Suppressor macrophage treated with lipopolysaccharide for 4 hours (primary cell): ENCODE data around the gene DYNC1LI1.
"Not testable (repeated sequence)": the region's sequence is repeated elsewhere in the genome, so short reads cannot be mapped to it uniquely, and the experiment has no call there.

Source experiments
- DNase-seq: peaks from one replicate; pipeline ENCODE4 v3.0.0-alpha.2; 2020

DYNC1LI1 gene

DNA sequence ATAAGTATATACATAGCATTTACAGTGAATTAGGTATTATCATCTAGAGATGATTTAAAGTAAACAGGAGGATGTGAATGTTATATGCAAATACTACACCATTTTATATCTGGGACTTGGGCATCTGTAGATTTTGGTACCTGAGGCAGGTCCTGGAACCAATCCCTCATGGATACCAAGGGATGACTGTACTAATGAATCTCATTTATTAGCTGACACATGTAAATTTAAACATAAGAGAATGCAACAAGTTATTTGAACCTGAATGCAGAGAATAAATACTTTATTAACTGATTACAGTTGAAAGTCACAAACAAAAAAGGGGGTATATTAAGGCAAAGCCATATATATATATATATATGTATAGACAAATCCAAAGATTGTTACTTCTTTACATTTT, 44.9 kb downstream of the DYNC1LI1 start:
- DNase-seq = no peak

DNA sequence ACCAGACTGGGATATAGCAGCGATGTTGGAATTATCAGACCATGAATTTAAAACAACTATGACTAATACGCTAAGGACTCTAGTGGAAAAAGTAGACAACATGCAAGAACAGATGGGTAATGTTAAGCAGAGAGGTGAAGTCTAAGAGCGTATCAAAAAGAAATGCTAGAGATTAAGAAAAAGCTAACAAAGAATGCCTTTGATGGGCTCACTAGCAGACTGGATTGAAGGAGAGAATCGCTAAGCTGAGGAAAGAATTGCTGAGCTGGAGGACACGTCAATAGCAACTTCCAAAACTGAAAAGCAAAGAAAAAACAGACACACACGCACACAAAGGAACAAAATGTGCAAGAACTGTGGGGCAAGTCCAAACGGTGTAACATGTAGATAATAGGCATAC, 48.0 kb downstream of the DYNC1LI1 start:
- no peak for DNase-seq

DNA sequence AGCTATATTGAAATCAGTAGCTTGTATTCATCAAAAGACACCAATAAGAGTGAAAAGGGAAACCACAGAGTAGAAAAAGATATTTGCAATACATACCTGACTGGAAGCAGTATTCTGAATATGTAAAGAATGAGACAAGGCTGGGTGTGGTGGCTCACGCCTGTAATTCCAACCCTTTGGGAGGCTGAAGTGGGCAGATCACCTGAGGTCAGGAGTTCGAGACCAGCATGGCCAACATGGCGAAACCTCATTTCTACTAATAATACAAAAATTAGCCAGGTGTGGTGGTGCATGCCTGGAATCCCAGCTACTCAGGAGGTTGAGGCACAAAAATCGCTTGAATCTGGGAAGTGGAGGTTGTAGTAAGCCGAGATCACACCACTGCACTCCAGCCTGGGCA, 51.7 kb downstream of the DYNC1LI1 start:
- DNase-seq = not testable (repeated sequence)

DNA sequence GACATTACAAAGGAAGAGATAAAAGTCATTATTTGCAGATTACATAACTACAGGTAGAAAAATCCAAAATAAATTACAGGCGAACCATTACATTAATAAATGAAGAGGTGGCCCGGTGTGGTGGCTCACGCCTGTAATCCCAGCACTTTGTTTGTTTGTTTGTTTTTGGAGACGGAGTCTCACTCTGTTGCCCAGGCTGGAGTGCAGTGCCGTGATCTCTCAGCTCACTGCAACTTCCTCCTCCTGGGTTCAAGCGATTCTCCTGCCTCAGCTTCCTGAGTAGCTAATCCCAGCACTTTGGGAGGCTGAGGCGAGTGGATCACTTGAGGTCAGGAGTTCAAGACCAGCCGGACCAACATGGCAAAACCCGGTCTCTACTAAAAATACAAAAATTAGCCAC, 53.9 kb downstream of the DYNC1LI1 start:
- not testable (repeated sequence) for DNase-seq

DNA sequence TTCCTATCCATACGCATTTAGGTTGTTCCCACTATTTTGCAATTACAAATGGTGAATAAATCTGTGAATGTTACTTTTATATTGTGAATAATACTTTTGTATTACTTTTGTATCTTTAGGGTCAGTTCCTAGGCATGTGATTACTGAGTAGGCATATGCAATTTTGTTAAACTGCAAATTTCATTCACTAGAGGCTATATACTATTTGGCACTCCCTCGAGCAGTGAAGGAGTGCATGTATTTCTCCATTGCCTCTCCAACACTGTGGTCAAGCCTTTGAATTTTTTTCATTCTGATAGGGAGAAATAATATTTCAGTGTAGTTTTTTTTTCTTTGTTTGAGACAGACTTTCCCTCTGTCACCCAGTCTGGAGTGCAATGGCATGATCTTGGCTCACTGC, 59.7 kb downstream of the DYNC1LI1 start:
- DNase-seq = no peak

DNA sequence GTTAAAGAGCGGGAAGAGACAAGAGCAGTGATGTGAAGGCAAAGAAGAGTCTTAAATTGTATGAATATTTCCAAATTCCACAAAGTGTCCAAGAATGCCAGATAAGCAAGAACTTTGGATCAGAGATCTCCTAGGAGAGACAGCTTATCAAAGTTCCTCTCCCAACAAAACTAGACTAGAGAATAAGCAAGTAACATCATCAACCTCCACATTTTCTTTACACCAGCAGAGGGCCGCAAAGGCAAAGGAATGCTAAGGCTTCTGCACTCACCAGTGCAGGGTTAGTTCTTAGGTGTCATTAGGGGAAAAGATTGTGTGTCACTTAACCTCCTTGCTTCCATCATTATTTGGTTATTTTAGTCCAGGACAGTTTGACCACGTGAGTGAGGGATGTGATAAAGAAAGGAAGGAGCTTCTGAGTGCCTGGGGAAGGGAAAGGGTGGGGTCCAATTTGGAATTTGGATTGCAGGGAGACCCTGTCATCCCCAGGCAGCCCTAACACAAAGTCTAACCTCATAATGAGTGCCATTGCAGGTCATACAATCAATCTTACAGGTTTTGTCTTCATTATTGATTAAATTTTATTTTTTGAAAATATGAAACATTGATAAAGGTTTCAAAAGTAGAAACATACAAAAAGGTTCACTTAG, 60.5 kb downstream of the DYNC1LI1 start:
- DNase-seq = peak; percentile 78

DNA sequence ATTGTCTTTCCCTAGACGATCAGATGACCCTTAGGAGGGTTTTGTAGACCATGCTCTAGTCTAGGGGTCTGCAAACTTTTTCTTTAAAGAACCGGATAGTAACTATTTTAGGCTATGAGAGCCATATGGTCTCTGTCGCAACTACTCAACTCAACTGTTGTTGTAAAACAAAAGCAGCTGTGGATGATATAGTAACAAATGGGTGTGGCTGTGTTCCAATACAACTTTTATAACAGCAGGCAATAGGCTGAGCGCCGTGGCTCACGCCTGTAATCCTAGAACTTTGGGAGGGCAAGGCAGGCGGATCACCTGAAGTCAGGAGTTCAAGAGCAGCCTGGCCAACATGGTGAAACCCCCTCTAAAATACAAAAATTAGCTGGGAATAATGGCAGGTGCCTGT, 61.9 kb downstream of the DYNC1LI1 start:
- DNase-seq = no peak

DNA sequence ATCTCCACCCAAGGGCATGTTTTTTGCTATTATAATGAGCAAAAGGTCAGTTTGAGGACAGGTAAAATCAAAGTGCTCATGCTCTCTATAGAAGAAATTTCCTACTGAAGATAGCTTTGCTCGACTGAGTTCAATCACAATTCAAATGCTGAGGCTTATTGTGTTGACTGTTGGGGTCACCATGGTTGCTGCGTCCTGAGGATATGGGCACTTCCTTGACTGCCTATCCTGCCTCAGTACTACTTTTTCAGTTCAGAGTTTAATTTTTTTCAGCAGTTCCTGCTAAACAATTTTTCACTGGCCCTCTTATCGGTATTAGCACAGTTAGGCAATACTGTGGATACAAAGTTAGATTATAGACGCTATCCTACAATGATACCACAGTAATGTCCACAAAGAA, 64.2 kb downstream of the DYNC1LI1 start:
- DNase-seq = no peak

DNA sequence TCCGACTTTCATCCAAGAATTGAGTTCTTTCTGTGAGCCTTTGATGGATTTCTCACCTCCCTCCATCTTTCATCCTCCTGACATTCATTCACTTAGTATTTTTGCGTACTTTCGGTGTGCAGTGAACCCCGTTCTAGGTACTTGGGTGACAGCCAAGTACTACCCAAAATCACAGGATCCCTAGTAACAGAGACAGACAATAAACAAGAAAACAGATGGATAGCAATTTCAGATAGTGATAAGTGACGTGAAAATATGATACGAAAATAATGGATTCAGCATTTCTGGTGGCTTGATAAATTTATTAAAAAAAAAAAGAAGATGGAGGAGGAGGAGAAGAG, 67.7 kb downstream of the DYNC1LI1 start:
- DNase-seq = no peak

DNA sequence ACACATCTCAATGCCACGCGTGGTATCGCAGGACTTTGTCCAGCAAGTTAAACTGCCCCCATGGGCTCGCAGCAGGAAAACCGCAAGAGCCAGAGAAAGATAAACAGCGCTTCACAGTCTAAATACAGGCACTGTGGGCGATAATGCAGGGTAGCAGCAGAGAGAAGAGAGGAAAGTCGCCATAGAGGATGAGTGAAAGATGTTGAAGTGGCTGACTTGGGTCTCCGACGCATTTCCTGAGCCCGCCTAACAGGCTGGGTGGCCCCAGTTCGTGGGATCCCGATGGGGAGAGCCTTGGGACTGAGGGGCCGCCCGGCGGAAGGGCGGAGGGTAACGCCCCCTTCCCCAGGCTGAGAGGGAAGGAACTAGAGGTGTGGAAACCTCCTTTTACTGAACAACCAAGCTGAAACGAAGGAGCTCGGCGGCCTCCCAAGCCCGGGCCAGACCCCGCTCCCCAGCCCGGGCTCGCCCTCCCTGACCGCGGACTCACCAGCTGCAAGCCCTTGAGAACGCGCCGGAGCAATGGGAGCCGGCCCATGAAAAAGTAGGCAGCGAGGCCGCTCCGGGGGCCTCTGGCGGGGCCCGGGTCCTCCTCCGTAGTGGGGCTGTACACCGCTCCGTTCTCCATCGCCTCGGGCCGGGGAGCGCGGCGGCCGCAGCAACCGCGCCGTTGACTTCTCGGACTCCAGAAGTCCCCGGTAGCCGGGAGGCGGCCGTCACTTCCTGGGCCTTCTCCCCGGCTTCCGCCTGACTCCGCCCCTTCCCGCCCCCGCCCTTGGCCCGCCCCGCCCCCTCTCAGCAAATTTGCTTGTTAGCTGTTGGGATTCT, 68.3 kb downstream of the DYNC1LI1 start, which contains the start of gene CMTM6:
Gene CMTM6 (minus strand): TSS at position 735 of the 828 bp plus-strand sequence. CDS start 107 bp downstream, at position 628.
- DNase-seq = peak; percentile 90

DNA sequence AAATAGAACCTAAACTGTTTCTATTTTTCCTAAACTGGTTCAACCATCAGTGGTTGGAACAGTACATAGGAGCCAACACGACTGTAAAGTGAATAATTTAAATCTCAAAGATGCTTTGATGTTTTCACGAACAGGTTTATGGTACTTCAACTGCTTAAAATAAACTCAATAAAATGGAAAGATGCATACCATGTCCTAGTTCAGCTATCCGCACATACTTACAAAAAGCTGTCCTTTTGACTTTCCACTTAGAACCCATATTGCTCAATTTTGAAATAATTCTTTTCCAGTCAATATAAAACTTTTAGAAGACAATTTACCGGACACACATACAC, 68.9 kb downstream of the DYNC1LI1 start:
- DNase-seq = no peak

DNA sequence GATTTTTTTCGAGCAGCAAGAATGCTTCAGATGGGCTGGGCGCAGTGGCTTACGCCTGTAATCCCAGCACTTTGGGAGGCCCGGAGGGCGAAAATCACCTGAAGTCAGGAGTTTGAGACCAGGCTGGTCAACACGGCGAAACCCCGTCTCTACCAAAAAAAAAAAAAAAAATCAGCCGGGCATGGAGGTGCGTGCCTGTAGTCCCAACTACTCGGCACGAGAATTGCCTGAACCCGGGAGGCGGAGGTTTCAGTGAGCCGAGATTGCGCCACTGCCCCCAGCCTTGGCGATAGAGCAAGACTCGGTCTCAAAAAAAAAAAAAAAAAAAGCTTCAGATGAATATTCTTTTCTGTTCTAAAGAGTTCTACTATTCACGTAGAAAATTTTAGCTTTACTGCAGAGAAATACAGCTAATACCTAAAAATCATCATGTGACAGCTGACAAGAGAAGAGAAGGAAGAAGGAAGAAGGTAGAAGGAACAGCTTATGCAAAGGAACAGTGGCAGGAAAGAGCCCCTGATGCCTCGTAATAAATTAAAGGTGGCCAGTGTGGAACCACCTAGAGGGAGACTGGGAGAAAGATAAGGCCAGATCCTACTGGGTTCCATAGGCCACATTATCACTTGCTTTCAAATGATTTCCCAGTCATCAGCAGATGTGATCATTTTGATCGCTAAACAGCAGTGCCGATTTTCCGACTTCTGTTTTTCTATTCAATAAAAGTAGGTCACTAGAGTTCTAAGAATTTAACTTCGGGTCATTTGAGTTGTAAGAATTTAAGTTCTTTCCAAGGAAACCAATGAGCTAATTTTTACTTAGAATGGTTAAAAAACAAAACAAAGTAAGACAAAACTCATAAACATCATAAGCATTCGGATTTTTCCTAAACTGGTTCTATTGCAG, 69.5 kb downstream of the DYNC1LI1 start:
- peak; percentile 47 for DNase-seq

DNA sequence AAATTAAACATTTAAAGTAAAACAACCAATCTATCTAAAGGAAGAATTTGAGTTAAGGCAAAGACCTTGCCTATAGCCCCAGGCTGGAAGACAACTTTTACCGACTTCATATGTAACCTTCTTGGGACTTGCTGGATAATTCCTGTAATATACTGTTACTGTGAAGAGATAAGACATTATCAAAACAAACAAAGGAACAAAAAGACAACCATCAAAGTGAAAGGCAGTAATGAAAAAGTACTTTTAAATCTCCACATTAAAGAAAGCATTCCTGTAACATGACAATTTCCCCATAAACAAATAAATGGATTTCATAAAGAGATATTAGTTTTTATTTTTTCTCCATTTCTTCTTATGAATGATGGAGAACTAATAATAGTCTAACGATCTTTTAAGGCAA, 70.4 kb downstream of the DYNC1LI1 start:
- no peak for DNase-seq

DNA sequence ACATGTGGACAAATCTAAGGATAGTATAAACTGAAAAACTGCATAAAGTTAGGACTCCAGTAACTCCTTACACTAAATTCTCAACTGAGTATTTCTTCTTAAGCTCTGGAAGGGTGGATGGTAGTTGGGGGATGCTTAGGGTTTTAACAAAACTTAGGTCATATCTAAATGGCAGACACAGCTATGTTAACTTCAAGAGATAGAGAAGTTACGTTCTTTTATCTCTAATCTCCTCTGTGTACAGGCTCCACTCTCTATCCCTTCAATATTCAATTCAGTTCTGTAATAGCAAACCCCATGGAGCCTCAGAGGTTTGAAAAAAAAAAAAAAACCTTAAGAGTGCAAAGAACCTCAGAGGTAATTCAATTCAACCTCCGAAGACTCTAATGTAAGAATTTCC, 71.1 kb downstream of the DYNC1LI1 start:
- no peak for DNase-seq

DNA sequence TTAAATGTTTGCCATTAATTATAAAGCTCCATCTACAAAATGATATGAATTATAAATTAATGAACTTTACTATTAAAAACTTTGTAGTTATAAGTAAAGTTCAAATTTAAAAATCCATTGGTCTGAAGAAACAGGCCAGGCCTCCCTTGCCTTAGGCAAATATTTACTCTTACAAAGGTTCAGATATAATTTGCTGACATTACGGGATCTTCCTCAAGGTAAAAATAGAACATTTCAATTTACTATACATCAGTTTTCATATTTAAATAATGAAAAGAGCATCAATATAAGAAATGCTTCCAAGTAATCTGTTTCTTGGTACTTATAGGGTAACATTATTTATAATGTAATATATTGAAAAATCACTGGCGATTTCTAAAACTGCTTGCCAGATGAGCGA, 71.7 kb downstream of the DYNC1LI1 start:
- DNase-seq = no peak

DNA sequence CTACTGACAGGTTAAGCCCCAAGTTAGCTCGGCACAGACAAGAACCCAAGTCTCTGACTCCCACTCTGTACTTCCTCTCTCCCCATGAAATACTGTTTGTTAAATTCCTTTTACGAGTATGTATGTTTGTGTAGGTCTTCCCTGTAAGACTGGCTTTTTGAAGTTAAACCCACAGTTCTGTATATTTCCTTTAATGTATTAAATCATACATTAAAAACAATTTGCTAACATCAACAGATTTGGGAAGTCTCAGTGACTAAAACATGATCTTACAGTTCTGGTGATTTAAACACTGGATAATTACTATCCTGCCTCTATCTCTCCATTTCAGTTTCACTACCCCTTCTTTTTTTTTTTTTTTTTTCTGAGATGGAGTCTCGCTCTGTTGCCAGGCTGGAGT, 72.4 kb downstream of the DYNC1LI1 start:
- peak; percentile 71 for DNase-seq

DNA sequence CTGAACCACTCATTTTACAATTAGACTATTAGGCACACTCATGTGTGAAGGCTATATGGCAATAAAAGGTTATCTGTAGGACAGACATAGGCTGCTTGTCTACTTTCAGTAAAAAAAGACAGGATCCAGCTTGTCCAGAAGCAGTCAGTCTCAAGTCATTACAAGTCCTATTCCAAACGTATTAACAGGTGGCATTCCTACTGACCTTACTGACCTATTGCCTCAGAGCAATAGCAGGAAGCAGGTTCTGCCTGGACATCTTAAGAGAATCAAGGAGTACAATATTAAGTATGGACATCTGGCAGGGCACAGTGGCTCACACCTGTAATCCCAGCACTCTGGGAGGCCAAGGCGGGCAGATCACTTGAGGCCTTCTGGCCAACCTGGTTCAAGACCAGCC, 75.0 kb downstream of the DYNC1LI1 start:
- no peak for DNase-seq

DNA sequence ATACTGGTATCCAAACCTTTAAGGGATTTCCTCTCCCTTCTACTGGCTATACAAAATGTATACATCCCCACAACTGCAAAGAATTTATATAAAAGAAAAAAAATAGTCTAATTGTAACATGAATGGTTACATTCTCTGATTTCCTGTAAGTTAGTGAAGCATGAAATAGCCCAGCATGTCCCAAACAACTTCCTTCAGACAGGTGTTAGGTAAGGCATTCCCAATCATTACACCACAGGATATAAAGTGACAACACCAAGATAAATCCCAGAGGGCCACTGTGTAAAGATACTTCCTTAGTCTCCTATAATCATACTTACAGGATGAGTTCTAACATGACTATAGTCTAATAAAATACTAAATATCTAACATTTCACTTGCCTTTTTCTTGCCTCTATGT, 75.6 kb downstream of the DYNC1LI1 start:
- no peak for DNase-seq

DNA sequence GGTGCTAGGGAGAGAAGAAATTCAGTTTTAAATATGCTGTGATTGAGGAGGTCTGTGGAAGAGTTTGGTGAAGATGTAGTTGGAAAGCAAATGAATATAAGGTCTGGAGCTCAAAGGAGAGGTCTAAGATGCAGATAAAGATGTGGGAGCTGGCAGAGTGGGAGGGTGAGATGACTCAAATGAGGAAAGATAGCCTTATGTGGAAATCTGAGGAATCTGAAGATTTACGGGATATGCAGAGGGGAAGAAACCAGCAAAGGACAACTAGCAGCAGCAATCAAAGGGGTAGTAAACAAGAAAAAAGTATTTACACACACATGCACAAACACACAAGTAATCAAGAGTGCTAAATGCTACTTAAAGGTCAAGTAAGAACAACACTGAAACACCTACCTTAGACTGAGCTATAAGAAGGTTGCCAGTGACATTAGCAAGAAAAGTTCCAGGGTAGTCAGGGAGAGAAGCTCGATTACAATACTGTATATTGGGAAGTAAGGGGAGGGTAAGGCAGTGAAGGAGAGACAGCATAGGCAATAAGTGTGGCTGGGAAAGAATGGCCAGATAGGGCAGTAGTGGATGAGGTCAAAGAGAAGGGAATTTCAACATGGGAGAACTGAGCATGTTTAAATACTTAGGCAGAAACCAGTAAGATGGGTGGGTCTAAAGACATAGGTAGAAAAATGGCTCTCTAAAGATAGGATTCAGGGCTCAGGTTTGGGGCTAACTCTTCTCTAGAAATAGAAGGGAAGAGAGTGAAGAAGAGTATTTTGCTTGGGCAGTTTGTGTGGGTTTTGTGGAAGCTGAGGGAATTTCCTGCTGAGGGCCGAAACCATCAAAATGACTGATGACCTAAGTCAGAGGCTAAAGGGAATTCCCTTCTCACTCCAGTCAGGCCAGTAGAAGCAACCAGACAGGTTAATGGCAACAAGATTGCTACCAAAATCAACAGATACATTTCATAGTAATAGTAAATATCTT, 76.9 kb downstream of the DYNC1LI1 start:
- DNase-seq = peak; percentile 86

DNA sequence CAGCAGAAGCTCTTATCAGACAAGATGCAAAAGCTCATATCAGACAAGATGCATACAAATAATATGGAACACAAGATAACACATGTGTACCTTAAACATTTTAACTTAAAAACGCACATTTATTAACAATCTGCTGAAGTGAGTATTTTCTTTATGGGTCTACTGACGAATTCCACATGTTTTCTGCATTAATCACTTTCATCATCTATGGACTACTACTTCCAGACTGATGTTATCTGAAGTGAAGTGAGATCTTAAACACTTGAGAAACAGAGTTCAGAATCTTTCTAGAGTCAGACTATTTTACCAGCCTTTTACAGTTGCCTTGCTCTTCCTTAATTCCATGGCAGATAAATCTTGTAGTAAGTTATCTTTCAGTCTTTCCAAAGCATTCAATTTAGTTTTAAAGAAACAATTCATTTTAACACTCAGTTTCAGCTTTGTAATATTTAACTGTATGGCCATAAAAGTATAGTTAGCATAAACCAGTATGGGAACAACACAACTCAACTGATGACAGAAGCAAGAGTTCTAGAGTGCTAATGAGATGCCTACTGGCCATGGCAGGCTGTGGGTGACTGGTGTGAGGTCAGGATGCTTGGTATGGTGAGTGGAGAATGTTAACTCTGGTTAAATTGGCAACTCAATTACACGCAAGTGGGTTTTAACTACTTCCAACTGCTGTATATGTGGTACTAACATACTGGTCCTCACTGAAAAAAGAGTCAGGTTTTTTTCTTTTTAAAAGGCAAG, 77.8 kb downstream of the DYNC1LI1 start:
- DNase-seq = peak; percentile 20

DNA sequence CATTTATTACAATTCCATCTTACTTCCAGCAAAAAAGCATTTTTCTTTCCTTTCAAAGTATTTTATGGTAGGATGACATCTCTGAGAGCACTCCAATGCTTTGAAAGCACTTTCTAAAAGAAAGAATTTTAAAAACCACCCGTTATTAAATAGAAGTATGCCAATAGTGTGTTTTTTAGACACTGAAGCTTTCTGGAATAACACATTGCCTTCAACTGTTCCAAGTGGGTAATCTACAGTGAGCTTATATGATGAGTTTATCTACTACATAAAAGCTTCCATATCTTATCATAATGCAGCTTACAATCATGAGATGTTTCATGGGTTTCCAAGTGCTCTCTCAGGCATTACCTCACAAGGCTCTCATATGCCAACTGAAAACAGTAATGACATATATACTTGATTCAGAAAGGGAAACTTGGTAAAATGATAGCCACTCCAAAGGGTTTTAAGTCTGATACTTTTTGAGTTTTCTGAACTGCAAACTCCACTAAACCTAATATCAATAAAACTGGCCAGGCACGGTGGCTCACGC, 82.1 kb downstream of the DYNC1LI1 start:
- no peak for DNase-seq
